ENCODE data around the gene MRNIP.
"Not testable (repeated sequence)": the region's sequence is repeated elsewhere in the genome, so short reads cannot be mapped to it uniquely, and the experiment has no call there.

MRNIP gene

DNA sequence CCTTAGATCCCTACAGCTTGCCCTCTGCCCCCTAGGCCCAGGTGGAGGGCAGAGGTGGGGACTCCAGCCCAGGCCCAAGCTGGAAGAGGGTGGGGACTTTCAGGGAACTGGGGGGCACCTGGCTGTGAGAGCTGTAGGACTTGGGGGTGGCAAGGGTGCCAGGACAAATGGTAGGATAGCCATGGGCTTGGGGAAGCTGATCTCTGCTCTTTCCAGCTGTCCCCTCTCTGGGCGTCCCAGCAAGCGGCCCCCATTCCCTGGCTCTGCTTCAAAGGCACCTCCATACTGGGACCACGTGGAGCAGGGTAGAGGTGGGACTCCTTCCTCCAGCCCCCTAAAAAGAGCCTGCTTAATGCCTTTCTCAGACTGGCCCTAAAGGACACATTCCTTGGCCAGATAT is 64.4 kb downstream of the MRNIP start:
- no peak for DNase-seq (ENCODE audit: low read depth)
- TF ChIP-seq, protein P1, sequence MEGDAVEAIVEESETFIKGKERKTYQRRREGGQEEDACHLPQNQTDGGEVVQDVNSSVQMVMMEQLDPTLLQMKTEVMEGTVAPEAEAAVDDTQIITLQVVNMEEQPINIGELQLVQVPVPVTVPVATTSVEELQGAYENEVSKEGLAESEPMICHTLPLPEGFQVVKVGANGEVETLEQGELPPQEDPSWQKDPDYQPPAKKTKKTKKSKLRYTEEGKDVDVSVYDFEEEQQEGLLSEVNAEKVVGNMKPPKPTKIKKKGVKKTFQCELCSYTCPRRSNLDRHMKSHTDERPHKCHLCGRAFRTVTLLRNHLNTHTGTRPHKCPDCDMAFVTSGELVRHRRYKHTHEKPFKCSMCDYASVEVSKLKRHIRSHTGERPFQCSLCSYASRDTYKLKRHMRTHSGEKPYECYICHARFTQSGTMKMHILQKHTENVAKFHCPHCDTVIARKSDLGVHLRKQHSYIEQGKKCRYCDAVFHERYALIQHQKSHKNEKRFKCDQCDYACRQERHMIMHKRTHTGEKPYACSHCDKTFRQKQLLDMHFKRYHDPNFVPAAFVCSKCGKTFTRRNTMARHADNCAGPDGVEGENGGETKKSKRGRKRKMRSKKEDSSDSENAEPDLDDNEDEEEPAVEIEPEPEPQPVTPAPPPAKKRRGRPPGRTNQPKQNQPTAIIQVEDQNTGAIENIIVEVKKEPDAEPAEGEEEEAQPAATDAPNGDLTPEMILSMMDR (IDR thresholded peaks at IDR 0.05; ENCODE audit: insufficient read depth, low read depth, low read length, missing control alignments) = no peak
- no peak overlapping the region for H3K4me3 ChIP-seq (ENCODE audit: low read length)

DNA sequence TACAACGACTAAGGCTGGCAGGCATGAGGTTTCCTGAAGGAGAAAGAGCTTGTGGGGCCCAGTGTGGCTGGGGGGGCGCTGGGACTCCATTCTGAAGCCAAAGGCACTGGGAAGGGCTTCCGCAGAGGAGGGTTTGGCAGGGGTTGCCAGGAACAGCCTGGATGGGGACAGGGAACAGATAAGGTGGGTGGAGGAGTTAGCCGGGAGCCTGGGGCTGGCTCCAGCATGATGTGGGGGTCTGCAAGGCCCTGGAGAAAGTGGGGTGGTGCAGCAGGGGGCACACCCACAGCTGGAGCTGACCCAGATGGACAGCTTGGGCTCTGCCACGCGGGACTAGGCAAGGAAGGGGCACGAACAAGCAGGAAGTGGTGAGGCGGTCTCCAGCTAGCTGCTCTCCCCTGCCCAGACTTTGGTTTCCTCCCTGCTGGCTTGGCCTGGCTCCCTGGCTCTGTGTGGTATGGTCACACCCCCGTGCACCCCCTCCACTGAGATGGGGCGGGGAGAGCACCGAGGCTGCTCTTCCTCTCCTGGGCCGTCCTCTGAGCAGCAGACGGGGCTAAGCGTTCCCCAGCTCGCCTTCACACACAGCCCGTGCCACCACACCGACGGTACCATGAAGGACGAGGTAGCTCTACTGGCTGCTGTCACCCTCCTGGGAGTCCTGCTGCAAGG is 65.0 kb downstream of the MRNIP start, which contains the start of gene LTC4S:
LTC4S (plus strand) TSS at position 519 of the 672 bp plus-strand sequence; CDS start at position 614, 95 bp downstream.
- TF ChIP-seq, protein P1 (IDR thresholded peaks at IDR 0.05; ENCODE audit: insufficient read depth, low read depth, low read length, missing control alignments) = no peak
- DNase-seq (ENCODE audit: low read depth) = no peak
- no peak within 1 kb of the TSS for H3K4me3 ChIP-seq (ENCODE audit: low read length)

DNA sequence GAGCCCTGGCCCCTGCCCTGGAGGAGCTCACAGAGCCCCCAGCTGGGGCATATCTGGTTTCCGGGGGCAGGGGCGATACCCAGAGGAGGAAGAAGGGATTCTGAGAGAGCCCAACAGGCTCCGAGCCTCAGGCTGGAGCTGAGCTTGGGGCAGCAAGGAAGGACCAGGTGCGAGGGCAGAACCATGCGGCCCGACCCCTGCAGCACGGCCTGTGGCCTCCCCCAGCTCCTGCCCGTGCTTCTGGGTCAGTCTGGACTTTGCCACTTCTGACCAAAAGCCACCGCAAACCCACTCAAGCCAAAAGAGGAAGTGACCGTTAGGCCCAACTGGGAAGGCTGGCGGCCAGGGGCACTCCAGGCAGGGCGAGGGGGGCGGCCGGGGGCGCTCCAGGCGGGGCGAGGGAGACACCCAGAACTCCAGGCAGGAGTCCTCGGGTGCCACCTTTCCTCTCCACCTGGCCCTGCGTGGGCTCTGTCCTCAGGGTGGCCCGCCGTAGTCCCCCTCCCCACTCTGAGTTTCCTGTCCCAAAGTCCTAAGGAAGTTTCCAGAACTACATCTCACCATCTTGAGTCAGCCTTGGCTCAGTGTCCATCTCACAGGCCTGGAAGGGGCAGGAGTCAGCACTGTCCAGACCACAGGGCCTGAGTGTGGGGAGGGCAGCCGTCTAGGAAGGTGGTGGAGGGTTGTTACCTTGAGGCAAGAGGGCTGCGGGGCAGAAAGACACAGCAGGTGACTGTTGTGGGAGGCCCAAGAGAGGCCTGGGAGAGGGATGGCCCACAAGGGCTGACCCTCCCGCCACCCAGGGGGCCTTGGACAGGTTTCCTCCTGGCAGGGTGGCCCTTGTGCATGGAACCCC is 65.8 kb downstream of the MRNIP start:
- H3K4me3 ChIP-seq (ENCODE audit: low read length) = no peak overlapping the region
- TF ChIP-seq, protein P1 (IDR thresholded peaks at IDR 0.05; ENCODE audit: insufficient read depth, low read depth, low read length, missing control alignments) = no peak
- DNase-seq (ENCODE audit: low read depth) = no peak

DNA sequence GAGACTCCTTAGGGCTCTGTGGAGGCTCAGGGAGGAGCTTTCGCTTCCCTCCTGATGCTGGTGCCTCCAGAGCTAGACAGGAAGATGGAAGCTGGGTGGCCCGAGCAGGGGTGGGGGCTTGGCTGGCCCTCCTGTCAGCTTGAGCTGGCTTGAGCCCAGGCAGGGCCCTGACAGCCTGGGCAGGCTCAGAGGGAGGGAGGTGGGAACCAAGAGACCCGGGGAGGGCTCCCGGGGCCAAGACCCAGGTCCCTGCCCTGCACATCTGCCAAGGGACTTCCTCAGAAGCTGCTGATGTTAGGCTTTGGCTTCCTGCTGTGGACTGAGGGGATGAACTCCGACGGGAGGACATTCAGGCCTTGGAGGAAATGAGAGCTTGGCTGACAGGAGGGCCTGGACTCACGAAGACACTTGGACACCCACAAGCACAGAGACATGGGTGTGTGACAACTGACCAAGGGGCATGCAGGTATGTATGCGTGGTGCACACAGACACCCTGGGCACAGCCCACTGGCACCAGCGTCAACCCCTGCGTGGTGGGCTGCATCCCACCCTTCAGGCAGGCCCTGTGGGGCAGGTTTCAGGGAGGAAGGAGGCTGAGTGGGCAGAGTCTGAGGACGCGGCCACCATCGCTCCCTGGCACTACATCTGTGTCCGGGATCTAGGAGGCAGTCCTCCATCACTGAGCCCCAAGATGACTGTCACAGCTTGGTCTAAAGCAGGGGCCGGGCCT is 66.6 kb downstream of the MRNIP start:
- TF ChIP-seq, protein P1 (IDR thresholded peaks at IDR 0.05; ENCODE audit: insufficient read depth, low read depth, low read length, missing control alignments) = no peak
- no peak overlapping the region for H3K4me3 ChIP-seq (ENCODE audit: low read length)
- DNase-seq (ENCODE audit: low read depth) = no peak

GRCh38 chr5:179789278-179789677 is 69.3 kb downstream of the MRNIP start:
- not testable (repeated sequence) for H3K4me3 ChIP-seq (ENCODE audit: low read length); DNase-seq (ENCODE audit: low read depth)

DNA sequence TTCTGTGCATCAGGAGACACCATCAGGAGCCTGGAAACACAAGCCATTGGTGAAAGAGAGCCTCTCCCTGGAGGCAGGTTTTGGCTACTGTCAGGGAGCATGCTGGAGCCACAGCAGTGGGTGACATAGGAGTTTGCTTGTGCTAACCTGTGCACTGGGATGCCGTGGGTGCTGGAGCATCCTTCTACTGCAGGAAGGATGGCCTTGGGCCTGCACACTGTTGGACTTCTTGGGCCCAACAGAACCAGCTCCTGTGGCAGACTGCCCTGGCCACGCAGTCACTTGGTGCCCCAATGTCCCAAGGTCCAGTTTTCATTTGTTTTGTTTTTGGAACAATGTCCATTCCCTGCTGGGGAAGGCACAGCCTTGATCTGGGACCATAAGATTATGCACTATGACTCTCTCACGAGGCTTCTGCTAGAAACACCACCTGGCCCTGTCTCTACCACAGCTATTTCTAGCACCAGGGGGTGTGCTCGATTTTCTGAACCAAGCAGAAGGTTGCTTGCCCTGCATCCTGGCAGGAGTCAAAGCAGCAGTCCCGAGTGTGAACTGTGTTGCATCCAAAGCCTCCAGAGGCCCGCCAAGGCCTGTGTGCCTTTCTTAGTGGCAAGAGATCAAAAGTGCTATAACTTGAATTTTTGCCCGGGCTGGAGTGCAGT is 70.3 kb downstream of the MRNIP start:
- TF ChIP-seq, protein P1 (IDR thresholded peaks at IDR 0.05; ENCODE audit: insufficient read depth, low read depth, low read length, missing control alignments) = no peak
- no peak for DNase-seq (ENCODE audit: low read depth)
- H3K4me3 ChIP-seq (ENCODE audit: low read length) = no peak overlapping the region

All from epithelial cell of esophagus (primary cell).